Natural killer cell (primary cell): ENCODE measurements around the gene ZNF526. TPM values are rescaled to one million over a fixed set of nuclear protein-coding genes. Genes with fewer than 3 reads are reported as not detected.

Experiments used
- ATAC-seq, 3 donors: fragments of 150-1000 bp in 2 of 3; fragments of 200-7000 bp in 1 of 3; cut with Tn5 transposase; 1 replicate in 1 of 3; 2 replicates in 2 of 3; pipeline ENCODE4 v1.10.0; 2021; ENCODE audit warnings: mild to moderate bottlenecking in 2 of 3, moderate library complexity in 2 of 3
- DNase-seq, 2 donors: peaks; one replicate each; pipeline versions ENCODE4 v3.0.0 to v3.0.0-alpha.2; 2013 to 2021; ENCODE audit warnings: mixed read lengths in 1 of 2
- H3K27ac ChIP-seq: one replicate; pipeline ENCODE4 v1.5.1; 2013; ENCODE audit warnings: mild to moderate bottlenecking, low read length
- H3K27me3 ChIP-seq: one replicate; pipeline ENCODE4 v1.6.1; 2013; ENCODE audit warnings: low read length; ENCODE audit not compliant: control insufficient read depth, insufficient read depth
- H3K36me3 ChIP-seq: one replicate; pipeline ENCODE4 v1.6.1; 2013; ENCODE audit warnings: low read length; ENCODE audit not compliant: control insufficient read depth, insufficient read depth
- H3K4me1 ChIP-seq: one replicate; pipeline ENCODE4 v1.6.1; 2013; ENCODE audit warnings: low read length; ENCODE audit not compliant: control insufficient read depth, insufficient read depth
- H3K4me3 ChIP-seq: one replicate; pipeline ENCODE4 v1.5.1; 2013; ENCODE audit warnings: low read length
- H3K9me3 ChIP-seq: one replicate; pipeline ENCODE4 v1.6.1; 2013; ENCODE audit warnings: low read length; ENCODE audit not compliant: control insufficient read depth, insufficient read depth
- H3K27ac Mint-ChIP-seq, 2 donors: one replicate each; pipeline ENCODE4 v1.8.0; 2022; ENCODE audit warnings: mild to moderate bottlenecking in 2 of 2, mixed read lengths in 2 of 2, moderate library complexity in 1 of 2
- H3K27me3 Mint-ChIP-seq, 2 donors: one replicate each; pipeline ENCODE4 v1.8.0; 2022; ENCODE audit warnings: low read depth in 2 of 2, mixed read lengths in 2 of 2
- H3K36me3 Mint-ChIP-seq: one replicate; pipeline ENCODE4 v1.8.0; 2022; ENCODE audit warnings: mixed read lengths
- H3K4me1 Mint-ChIP-seq, 2 donors: one replicate each; pipeline ENCODE4 v1.8.0; 2022; ENCODE audit warnings: mixed read lengths in 2 of 2
- H3K4me3 Mint-ChIP-seq: one replicate; pipeline ENCODE4 v1.8.0; 2022; ENCODE audit warnings: mild to moderate bottlenecking, moderate library complexity, mixed read lengths
- H3K9me3 Mint-ChIP-seq, 2 donors: one replicate each; pipeline ENCODE4 v1.8.0; 2022; ENCODE audit warnings: mixed read lengths in 2 of 2
- CTCF ChIP-seq: fragments of 200-600 bp; IDR thresholded peaks from one replicate; pipeline ENCODE4 v1.8.0; 2022; ENCODE audit warnings: antibody characterized with exemption
- WGBS: methylation state at CpG from one replicate; pipeline ENCODE4 v1.1.7; 2013; ENCODE audit warnings: missing lambda C conversion rate; ENCODE audit not compliant: insufficient coverage; 5-methylcytosine and 5-hydroxymethylcytosine counted together
- intact Hi-C: fragments of 100-400 bp; cut with micrococcal nuclease; formaldehyde crosslinking; loops from one replicate; pipeline ENCODE4 v1.14.2; 2022
- total RNA-seq, 4 donors: library from RNA; stranded (reverse); fragments of 120-200 nt in 1 of 4; gene quantifications; one replicate each; pipeline versions ENCODE4 v1.2.3 to v1.2.4, GENCODE V29; 2013 to 2022

ZNF526 gene
- total RNA-seq, 3 donors from 2014 or later (not counting 1 experiment from before 2014, with no cell fraction given), result 8.8 to 10.6 (median 10.2) TPM

- DNase-seq, result no peak
- Histone ChIP-seq H3K27me3 (no peaks in the 10 kb centered on the region), H3K27ac (peak overlapping the region; percentile 90), H3K36me3 (peaks cover 53% of the 10 kb centered on the region), H3K9me3 (no peaks in the 10 kb centered on the region), H3K4me3 (no peak overlapping the region), H3K4me1 (peaks cover 79% of the 10 kb centered on the region)
- peak overlapping the region; percentile 91 to 95 for H3K27ac Mint-ChIP-seq
- peaks cover 76 to 82% of the 10 kb centered on the region in 2 donors for H3K4me1 Mint-ChIP-seq
- no peak for TF ChIP-seq CTCF
- no peaks in the 10 kb centered on the region for H3K36me3 Mint-ChIP-seq
- WGBS, result 36% methylated on average over 5 of the region's 5 CpGs
- H3K4me3 Mint-ChIP-seq, result peak overlapping the region; percentile 88
- no peak for ATAC-seq
- no peaks in the 10 kb centered on the region for H3K9me3 Mint-ChIP-seq
- intact Hi-C loops, result loop anchor here (5.0 kb wide), 1 partner anchor 80 kb away; no protein-coding TSS in a partner anchor
- no peaks in the 10 kb centered on the region for H3K27me3 Mint-ChIP-seq
Observed at GRCh38 chr19:42202290-42202880, 17.7 kb upstream of the ZNF526 start.

GRCh38 chr19:42203700-42204099 is 16.4 kb upstream of the ZNF526 start:
- 95% methylated on average over 2 of the region's 2 CpGs for WGBS

GRCh38 chr19:42204664-42205063 is 15.4 kb upstream of the ZNF526 start:
- H3K4me1 ChIP-seq, result peaks cover 62% of the 10 kb centered on the region

More at GRCh38 chr19:42203700-42204099, 16.4 kb upstream of the ZNF526 start:
- H3K4me1 Mint-ChIP-seq, result peaks cover 76 to 88% of the 10 kb centered on the region in 2 donors
- H3K36me3 ChIP-seq, result peaks cover 57% of the 10 kb centered on the region
- no peaks in the 10 kb centered on the region for H3K9me3 ChIP-seq
- no peaks in the 10 kb centered on the region for H3K27me3 Mint-ChIP-seq
- intact Hi-C loops, result loop anchor here (5.0 kb wide), 1 partner anchor 79 kb away; no protein-coding TSS in a partner anchor
- no peaks in the 10 kb centered on the region for H3K9me3 Mint-ChIP-seq
- no peaks in the 10 kb centered on the region for H3K27me3 ChIP-seq
- no peak for DNase-seq
- peak overlapping the region; percentile 22 for H3K27ac ChIP-seq
- peaks cover 6% of the 10 kb centered on the region for H3K36me3 Mint-ChIP-seq
- no peak for TF ChIP-seq CTCF
- H3K4me1 ChIP-seq, result peaks cover 72% of the 10 kb centered on the region
- no peak overlapping the region for H3K4me3 Mint-ChIP-seq
- no peak for ATAC-seq
- peak overlapping the region; percentile 91 to 95 for H3K27ac Mint-ChIP-seq
- no peak overlapping the region for H3K4me3 ChIP-seq

More at GRCh38 chr19:42204664-42205063, 15.4 kb upstream of the ZNF526 start:
- Histone ChIP-seq H3K36me3 (peaks cover 64% of the 10 kb centered on the region), H3K27ac (no peak overlapping the region), H3K27me3 (no peaks in the 10 kb centered on the region), H3K4me3 (no peak overlapping the region), H3K9me3 (no peaks in the 10 kb centered on the region)
- peaks cover 6% of the 10 kb centered on the region for H3K36me3 Mint-ChIP-seq
- H3K4me3 Mint-ChIP-seq, result no peak overlapping the region
- intact Hi-C loops, result loop anchor here (5.0 kb wide), 1 partner anchor 78 kb away; no protein-coding TSS in a partner anchor
- DNase-seq, result no peak
- H3K9me3 Mint-ChIP-seq, result no peaks in the 10 kb centered on the region
- no peak for ATAC-seq
- H3K4me1 Mint-ChIP-seq, result peaks cover 67 to 85% of the 10 kb centered on the region in 2 donors
- TF ChIP-seq CTCF, result no peak
- 92% methylated on average over 4 of the region's 6 CpGs for WGBS
- no peaks in the 10 kb centered on the region for H3K27me3 Mint-ChIP-seq
- peak overlapping the region; percentile 91 to 95 for H3K27ac Mint-ChIP-seq
